Stimulated activated CD4-positive, alpha-beta T cell treated with anti-CD3 and anti-CD28 coated beads, Interleukin-1b, Interleukin-23, amount 100 ng/mL, for 24 hours (primary cell): Measurements from ENCODE around the gene RBMS3.

ENCODE experiments used
- DNase-seq, 4 experiments: peaks; one replicate each; pipeline ENCODE4 v3.0.0-alpha.2; 2020; ENCODE audit warnings: low read depth in 4 of 4, low spot score in 1 of 4

RBMS3 gene

DNA sequence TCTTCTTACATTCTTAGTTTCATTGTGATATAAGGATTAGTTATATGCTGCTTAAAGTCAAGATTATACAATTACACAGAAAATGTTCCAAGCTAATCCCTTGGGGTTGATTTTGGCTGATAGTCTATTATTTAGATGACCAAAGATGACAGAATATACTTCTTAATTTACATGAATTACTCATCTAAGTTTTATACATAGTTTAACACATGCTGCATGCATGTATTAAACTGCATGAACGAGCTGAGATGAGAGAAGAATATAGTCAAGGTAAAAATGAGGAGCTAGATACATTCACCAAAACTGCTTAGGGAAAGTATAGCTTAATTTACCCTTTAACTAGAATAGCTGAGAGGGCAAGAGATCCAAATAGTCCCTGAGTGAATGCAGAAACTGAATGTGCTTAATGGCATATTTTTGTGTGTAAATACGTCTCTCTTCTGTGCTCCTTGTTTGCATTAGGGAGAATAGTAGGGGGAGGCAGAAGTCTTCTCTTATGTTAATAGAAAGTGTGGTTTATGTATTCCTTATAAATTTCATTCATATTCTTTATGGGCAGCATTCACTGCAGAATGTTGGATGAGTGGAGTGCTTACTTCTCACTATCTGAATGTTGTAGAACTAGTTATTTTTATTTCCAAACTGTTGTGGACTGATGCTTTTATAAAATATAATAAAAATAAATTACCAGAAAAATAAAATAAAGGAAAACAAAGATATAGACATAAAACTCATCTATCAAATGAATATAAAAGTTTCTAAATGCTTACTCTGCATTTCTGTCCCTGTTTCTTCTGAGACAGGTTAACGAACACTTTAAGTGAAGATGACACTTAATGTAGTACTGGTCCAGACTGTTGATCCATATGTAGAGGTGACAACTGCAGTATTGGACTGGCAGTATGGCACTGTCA lies 327.8 kb downstream of the RBMS3 start:
- DNase-seq: no peak

DNA sequence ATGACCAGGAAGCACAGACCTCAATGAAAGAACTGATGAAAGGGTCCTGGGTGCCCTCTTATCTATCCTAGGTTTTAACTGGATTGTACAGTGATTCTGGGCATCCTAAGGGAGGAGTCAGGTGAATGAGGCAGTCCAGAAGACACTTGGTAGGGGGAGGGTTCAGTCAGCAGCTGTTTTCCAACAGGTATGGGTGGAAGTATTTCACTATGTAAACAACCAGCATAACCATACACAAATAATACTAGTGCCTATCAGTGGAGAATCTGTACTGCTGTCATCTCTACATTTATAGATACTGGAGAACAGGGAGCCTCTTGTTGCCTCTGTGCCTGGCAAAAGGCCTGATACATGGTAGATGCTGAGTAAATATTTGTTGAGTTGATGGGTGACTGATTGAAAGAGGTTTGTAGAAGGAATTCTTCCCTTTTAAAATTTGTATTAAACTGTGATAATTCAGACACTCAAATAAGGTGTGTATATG lies 328.5 kb downstream of the RBMS3 start:
- no peak for DNase-seq

DNA sequence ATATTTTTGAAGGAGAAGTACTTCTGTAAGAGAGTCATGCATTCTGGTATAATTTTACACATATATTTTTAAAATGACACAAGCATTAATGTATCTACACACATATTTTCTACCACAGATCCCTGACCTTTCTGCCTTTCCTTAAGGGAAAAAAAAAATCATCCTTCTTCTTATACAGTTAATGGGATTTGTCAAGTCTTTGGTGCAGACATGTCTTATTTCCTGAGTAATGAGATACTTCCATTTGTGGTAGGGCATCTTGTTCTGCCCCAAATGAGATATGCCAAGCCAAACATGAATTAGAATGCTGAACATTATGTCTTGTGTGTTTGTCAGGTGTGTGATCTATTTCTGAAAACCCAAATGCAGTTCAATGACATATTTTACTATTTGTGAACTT lies 329.9 kb downstream of the RBMS3 start:
- no peak for DNase-seq

DNA sequence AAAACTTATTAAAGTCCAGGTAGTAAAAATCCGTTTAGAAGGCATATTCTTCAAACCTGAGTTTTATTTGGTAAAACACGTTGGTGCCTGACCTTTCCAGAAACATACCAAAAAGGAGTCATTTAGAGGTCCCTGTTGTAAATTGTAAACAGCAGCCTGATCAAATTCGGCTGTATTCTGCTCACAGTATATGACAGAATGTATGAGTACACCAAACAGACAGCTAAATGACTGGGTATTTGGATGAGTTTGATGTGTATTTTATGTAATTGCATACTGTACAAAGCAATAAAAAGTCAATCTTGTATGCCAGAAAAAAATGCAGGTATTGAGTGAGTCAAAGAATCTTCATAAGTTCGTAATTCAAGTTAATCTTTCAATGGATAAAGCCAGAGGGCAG lies 330.4 kb downstream of the RBMS3 start:
- DNase-seq: no peak

DNA sequence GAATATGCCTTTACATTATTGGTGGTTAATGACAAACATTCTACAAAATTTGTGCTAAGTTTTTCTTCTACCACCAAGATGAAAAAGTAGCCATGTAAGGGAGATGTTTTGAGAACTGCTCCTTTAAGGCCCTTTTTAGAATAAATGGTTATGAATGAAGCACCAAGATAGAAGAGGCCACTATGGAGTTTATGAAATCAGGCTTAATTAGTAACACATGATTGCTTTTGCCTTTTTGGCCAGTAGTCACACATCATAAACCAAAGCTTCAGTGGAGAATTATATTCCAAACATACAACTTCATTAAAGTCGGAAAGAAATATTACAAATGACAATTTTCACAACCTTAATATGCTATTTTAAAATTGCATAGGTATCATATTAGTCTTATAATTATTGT lies 331.7 kb downstream of the RBMS3 start:
- DNase-seq: no peak

DNA sequence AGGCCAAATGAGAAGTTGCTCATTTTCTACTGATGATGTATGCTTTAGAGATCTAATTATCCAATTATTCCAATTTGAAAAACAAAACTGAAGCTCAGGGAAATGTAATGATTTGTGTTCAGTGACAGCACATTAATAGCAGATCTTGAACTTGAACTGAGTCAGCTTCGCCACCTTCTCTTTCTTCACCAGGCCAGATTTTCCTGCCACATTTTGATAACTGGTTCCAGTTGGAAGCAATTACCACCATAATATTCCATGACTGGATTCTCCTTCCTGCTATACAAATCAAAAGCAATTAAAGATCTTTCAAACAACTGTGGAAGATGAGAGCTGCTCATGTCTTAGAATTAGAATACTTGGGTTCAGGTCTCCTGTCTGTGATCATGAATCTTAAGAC lies 334.1 kb downstream of the RBMS3 start:
- DNase-seq: no peak

DNA sequence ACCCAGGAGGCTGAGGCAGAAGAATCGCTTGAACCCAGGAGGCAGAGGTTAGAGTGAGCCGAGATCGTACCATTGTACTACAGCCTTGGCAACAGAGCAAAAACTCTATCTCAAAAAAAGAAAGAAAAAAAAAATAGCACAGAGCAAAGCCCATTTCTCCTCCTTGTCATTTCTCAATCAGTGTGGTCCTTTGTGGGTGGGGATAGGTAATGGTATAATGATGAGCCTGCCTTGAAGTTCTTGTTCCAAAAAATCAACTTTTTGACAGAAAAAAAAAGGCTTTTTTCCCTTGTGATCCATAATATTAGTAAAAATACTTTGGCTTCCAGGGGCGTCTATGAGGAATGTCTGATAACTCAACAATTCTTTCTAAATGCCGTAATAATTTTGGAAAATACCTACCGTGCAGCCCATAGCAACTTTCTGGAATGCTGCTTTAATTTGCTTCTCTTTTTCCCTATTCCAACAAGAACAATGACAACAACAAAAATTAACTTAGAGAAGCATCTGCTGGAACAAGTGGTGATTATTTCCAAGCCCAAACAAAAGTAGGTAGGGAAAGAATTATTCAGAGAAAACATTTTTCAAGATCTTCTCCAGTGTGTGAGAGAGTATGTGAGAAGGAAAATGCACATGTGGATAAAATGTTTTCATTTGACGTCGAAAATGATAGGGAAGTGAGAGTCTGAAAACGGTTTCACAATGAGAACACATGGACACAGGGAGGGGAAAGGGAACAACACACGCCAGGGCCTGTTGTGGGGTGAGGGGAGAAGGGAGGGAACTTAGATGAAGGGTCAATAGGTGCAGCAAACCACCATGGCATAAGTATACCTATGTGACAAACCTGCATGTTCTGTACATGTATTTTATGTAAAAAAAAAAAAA lies 337.8 kb downstream of the RBMS3 start:
- DNase-seq: no peak

DNA sequence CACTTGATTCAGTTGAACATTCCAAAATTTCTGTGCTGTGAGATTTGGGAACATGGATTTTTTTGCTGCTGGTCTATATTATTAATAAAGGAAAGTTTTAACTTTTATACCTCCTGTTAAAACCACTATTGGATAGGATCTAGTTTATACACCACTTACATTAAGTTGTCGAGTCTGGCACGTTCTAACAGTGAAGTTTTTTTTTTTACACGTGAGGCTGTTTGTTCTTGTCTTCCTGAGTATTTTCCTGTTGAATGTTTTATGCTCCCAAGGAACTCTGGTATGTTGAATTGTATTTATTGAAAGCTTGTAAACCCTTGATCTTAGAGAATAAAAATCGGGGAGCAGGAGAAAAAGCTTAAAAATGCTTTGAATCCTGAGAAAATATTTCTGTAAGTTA lies 338.8 kb downstream of the RBMS3 start:
- no peak for DNase-seq

DNA sequence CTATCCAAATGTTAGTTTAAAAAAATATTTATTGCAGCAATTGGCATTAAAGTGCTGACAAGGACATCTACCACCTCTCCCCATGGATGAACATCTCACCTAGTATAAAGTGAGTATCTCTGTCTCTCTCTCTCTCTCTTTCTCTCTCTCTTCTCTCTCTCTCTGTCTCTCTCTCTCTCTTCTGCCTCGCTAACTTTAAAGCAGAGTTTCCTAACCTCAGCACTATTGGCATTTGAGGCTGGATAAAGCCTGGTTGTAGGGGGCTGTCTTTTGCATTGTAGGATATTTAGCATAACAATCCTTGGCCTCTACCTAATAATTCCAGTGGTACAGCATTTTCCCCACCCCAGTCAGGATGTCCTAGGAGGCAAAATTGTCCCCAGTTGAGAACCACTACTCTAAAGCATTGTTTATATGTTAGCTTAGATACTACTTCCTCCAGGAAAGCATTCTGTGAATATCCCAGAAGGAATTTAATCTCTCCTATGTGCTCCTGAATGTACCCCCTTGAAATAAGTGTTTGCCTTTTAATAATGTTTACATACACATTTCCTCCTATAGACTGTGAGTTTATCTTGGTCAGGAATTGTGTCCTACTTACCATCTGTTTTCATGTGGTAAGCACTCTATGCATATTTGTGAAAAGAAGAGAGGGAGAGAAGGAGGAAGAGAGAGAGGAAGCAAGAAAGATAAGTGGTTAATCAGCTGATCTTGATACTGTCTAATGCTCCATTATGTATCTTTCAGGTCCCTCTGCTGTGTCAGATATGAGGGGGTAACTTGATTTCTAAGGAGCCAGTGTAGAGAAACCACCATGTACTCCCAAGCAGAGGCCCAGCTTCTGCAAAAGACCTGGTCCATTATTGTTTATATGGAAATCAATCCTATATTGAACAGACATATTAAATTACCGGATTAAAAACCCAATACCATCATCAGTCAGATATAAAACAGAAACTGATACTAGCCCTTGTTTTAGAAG lies 346.6 kb downstream of the RBMS3 start:
- DNase-seq: no peak

DNA sequence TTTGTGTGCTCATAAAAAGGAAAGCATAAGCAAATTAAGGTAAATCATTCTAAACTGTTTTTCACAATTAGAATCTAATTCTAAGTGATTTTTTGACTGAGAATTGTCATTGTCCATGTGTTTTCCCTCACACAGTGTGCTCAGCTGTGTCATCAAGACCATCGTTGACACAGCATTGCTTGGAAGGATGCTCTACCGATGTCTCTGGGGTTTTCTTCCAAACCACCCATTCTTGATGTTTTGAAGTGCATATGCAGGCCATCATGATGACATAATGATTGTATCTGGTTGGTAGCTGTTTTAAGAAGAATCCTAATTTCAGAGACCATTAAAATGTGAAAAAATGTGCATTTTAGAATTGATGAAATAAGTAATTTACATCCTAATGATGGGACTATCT lies 347.9 kb downstream of the RBMS3 start:
- no peak for DNase-seq

DNA sequence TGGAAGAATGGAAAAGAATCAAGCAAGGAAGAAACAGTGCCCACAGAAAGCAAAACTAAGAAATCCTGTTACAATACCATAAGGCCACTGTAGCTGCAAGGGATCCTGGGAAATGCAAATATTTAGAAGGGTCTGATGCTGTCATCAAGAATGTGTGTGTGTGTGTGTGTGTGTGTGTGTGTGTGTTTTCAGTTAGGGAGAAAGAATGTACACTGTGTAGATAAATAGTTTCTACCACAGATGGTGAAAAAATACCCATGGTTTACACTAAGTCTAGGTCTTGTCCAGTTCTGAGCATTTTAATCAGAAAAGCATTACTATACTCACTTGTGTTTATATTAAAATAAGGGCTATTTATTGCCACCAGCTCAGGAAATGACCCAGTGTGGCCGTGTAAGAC lies 355.0 kb downstream of the RBMS3 start:
- no peak for DNase-seq

DNA sequence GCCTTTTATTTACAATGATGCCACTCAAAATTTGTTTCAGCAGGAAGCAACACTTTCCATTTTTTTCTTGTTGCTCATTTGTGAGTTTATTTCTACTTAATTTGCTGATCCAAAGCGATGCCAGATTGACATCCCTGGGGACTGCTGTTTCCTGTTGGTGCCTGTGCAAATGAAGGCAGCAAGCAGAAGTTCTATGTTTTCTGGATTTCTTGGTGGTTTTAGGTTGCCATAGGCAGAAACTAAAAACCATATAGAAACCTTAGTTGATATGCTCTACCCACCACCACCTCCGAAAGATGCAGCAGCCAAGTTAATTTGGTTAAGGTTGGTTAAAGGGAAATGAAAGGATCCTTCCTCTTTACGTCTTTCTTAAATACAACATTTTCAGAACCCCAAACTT lies 356.2 kb downstream of the RBMS3 start:
- DNase-seq: no peak

DNA sequence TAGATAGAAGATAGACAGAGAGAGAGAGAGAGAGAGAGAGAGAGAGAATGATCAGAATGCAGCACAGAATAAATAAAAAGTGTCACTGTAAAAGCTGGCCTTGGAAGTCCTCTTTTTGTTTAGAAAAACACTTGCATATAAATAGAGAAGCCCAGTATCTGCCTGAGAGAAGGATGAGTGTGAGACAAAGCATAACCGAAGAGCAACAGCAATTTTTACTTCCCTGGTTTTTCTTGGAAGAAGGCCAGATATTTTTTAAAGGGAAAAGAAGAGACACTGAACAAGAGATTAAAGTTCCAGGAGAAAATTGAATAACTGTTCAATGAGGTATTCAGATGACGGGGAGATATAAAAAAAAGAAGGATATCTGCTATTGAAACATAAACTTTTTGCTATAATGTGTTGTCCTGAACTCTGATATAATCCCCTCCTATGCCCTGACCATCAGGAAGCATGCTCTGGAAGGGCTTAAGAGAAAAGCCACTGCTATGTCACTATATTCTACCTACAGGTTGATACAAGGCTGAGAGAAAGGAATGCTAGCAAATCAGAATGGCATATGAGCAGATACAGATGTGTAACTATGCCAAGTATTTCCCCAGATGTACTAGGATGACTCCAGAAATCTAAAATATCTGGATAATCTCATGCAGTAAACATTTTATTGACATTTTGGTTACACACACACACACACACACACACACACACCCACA lies 358.9 kb downstream of the RBMS3 start:
- no peak for DNase-seq

DNA sequence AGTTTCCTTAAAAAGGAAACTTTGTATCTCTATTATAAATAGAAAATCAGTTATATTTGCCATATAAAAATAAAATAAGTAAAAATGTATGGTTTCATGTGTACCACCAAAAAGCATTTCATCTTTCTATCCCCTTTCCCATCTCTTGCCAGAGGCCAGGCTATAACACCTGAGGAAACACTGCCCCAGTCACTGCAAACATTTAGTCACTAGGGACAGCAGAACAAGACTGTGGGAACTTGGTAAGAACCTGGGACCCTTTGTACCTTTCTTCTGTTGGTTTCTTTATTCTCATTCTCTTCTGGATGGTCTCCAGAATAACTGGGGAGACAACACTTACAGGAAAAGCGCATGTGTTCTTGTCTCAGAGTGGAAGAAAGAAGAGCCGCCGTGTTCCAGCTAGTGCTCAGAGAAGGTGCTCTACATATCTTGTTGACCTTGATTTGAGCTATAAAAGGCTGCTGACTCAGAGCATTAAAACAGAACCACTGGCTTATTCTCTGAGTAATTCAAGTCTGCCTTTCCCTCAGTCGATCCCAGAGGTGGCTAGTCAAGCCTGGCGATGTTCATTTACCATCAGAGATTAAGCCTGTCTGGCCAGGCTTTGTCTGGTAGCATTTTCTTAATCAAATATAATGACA lies 361.6 kb downstream of the RBMS3 start:
- DNase-seq: no peak

DNA sequence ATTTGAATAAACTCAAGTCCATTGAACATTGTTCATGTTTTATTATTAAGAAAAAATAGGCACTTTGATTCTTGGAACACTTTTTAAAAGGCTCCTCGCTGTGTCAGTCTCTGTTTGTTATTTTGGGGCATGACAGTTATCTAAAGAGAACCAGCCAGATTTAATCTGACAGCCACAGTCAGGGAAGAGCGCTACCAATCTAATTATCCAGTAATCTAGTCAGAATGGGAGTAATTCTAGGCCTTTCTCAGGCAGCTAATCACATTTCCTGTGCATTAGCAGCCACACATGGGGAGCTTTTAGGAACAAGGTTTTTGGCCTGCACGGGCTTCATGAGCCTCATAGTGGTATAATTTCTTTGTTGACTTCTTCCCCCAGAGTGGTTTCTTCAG lies 362.2 kb downstream of the RBMS3 start:
- DNase-seq: no peak

DNA sequence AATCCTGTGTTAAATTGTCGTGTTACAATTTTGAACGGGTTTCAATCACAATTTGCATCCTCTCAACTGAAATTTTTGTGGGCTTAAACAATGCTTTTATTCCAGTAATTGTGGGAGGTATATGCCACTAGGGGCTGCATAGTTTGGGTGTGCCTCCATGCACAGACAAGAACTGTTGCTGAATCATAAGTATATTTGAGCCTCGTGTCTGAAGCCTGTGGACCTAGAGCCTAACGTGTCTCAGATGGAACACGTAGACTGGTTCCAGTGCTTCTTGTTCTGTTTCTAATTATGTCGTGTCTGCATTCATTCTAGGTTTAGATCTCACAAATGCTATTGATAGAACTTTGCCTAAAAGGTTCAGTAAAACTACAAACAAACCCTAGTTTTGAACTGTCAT lies 363.4 kb downstream of the RBMS3 start:
- no peak for DNase-seq

DNA sequence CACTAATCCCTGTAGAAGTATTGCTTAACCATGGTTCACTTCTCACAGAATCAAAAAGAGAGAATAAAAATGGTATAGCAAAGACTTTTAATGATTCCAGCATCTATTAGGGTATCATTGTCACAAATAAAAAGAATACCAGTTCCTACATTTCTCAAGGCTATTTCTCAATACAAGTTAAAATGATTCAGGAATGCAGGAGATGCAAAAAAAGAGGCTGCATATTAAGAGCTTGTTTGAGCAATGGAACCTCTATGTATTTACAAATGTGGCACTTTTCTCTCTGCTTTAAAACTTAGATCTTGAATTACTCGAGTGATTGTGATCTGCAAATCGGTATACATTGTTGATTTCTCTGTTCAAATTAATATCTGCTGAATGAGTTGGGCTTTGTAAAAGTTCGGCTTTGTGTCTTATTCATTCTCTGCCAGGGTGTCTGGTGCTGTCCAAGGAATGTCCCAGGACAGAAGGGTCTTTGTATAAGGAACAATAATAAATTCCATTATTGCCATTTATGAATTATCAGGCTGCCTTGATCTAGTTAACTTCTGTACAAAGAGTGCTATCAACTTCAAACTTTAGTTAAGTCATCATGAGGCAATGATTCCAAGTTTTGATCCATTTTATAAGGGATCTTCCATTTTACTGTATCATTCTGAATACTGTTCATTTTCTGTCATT lies 364.2 kb downstream of the RBMS3 start:
- no peak for DNase-seq

DNA sequence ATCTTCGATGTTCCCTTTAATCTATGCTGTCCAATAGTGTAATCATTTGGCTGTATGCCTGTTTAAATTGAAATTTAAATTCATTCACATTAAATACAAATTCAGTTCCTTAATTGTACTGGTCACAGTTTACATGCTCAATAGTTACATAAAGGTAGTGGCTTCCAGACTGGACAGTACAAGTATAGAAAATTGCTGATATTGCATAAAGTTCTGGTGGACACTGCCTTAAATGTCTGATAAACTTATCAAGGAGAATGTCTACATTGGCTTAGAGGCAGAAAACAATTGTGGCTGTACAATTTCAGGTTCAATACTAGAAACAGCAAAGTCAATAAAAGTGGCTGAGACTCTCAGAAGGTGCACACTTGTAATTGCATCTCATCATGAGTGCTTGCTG lies 365.2 kb downstream of the RBMS3 start:
- DNase-seq: no peak

DNA sequence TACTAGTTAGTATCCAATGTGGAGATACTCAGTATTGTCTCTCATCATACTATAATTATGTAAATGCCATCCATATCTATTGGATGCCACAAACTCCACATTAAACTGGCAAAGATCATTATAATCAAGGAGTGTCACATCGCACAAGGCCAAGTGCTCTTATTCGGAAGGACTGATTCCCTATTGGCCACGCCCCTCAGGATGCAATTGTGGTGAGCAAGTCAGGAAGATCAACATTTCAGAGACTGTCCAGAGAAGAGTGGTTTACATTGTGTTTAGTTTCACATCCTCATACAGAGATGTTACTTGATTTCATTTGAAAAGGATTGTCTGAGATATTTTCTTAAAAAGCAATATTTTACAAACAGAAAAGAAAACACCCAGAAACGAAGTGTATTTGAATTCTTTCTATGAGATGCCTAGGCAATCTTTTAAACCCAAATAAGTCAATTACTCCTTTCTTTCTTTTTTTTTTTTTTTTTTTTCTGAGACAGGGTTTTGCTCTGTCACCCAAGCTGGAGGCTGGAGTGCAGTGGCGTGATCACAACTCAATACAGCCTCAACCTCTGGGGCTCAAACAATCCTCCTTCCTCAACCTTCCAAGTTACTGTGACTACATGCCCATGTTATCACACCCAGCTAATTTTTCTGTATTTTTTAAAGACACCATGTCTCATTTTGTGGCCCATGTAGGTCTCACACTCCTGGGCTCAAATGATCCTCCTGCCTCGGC lies 369.1 kb downstream of the RBMS3 start:
- no peak for DNase-seq
